HEK293T (cell line): Measurements from ENCODE around the gene MORC1.

Source experiments
- ARNT ChIP-seq: fragments of 450-650 bp; IDR thresholded peaks from 2 replicates; pipeline ENCODE4 v1.6.1; 2017; ENCODE audit warnings: mild to moderate bottlenecking
- ELF4 ChIP-seq: fragments of 450-650 bp; IDR thresholded peaks from 2 replicates; pipeline ENCODE4 v1.6.1; 2017; ENCODE audit warnings: antibody characterized with exemption
- FOXM1 ChIP-seq: fragments of 450-650 bp; IDR thresholded peaks from 2 replicates; pipeline ENCODE4 v1.6.1; 2017; ENCODE audit warnings: mild to moderate bottlenecking, borderline replicate concordance
- HDGF ChIP-seq: fragments of 450-650 bp; IDR thresholded peaks from 2 replicates; pipeline ENCODE4 v1.6.1; 2017; ENCODE audit warnings: antibody characterized with exemption, borderline replicate concordance
- LEF1 ChIP-seq: fragments of 450-650 bp; IDR thresholded peaks from 2 replicates; pipeline ENCODE4 v1.6.1; 2017; ENCODE audit warnings: mild to moderate bottlenecking, borderline replicate concordance
- SUZ12 ChIP-seq: fragments of 450-650 bp; IDR thresholded peaks from 2 replicates; pipeline ENCODE4 v1.6.1; 2016; ENCODE audit warnings: mild to moderate bottlenecking
- TARDBP ChIP-seq: fragments of 450-650 bp; IDR thresholded peaks from 2 replicates; pipeline ENCODE4 v1.6.1; 2016
- ZNF384 ChIP-seq: fragments of 450-650 bp; IDR thresholded peaks from 2 replicates; pipeline ENCODE4 v1.6.1; 2016

DNA sequence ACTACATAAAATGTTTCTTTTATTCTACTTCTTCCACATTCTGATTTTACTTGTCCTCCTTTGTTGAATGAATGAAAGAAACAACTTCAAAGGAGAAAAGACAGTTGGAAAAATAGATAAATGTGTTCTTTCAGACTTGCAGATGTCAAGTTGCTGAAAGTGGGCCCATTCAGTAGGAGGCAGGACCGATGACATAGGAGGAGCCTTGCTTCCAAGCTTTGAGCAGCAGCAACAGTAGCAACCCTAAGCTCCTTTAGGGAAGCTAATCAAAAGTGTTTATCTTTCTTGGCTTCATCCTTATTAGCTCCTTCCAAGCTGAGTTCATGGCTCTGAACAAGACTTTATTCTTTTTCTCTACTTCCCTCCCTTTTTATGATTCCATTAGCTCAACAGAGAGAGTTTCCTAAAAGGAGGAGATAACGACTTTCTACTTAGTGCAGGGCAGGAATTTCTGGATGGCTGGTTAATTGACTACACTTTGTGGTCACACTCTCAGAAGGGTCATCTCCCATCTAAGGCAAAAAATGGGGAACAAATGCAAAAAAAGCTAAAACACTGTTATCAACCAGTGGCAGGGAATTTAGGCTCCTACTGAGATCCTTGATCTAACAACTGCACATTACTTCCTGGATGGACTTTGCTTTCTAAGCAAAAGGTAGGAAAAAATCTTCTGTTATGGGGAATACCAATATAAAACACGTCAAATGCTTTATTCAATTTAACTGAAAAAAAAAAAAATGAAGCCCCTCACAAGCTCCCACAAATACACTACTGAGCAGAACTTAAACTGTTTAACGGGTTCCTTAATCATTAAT lies 4.8 kb downstream of the MORC1 start:
- no peak for TF ChIP-seq SUZ12
- TF ChIP-seq FOXM1, result no peak
- TF ChIP-seq LEF1, result no peak
- no peak for TF ChIP-seq ELF4
- TF ChIP-seq ARNT, result no peak
- no peak for TF ChIP-seq TARDBP
- TF ChIP-seq HDGF, result no peak
- TF ChIP-seq ZNF384, result no peak
